DMS79 treated with DMSO at 0.1 percent for 48 hours (cell line): ENCODE measurements around the gene FAM107B.

Experiments used
- DNase-seq: peaks from one replicate; lab custom pipeline; 2025; lab: John Stamatoyannopoulos, UW

Gene FAM107B

GRCh38 chr10:14556285-14556956 is 218.3 kb downstream of the FAM107B start:
- DNase-seq: no peak

DNA sequence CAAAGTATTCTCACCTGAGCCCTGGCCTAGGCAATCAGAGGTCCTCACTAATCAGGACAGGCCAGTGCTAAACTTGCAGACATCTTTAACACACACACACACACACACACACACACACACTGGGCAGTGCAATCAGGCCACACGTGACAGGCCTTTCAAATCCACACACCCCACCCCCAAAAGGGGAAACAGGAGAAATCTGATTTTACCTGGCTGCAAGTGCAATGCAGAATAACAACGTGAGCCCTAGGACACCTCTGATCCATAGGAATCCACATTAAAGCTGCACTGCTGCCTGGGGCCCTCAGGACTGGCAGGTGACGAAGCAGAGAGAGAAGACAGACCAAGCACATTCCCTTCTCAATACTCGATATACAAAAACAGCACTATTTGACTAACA is 218.9 kb downstream of the FAM107B start:
- DNase-seq: no peak

- DNase-seq: no peak
Measured at GRCh38 chr10:14554491-14555205, 220.0 kb downstream of the FAM107B start.

DNA sequence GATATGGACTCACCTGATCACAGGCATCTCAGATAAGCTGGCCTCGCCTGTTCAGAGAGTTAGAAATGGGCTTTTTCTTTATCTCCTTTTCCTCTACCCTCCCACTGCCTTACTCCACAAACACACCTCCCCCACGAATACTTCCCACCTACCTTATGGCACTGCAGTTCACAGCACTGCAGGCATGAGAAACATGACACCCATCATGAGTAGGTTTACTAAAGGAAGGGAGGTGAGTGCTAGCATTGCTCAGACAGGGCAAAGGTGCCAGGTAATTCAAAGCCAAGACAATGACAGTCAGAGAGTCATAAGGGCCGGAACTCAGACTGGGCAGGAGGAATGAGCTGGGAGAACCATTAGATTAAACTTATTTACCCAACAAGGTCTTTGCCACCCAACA is 220.6 kb downstream of the FAM107B start:
- DNase-seq: no peak

DNA sequence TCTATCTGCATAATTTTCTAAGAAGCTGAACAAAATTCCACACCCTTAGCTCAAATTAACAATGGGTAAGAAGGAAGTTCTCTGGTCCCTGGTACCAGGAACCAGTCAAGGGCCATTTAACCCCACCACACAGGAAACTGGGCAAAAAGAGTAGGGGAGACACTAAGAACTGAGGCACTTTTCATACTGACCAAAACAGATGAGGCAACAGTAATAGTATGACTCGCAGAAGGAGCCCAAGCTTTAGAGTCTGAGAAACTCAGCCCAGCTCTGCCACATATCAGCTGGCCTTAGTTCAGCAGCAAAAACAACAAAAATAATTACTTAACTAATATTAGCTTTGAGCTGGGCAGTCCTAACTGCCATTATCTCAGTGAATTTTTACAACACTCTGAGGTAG is 221.2 kb downstream of the FAM107B start:
- no peak for DNase-seq

GRCh38 chr10:14552015-14552414 is 222.7 kb downstream of the FAM107B start:
- DNase-seq: no peak

GRCh38 chr10:14550471-14550981 is 224.2 kb downstream of the FAM107B start:
- DNase-seq: no peak

DNA sequence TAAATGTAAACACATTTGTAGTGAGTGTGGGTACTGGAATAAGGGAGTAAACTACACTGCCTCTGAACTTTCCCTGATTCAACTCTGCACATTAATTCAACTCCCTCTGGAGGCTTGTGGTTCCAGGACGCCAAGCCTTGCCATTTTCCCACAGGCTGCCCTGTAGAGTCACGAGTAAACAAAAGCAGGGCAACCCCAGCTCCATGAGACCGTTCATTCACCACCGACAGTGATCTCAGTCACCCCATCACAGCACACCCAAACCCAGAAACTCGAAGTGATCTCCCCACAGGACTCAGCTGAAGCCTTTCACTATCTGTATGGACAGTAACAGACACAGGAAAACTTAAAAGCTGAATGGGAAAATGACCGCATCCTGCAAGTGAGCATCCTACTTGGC is 225.2 kb downstream of the FAM107B start:
- DNase-seq: no peak

DNA sequence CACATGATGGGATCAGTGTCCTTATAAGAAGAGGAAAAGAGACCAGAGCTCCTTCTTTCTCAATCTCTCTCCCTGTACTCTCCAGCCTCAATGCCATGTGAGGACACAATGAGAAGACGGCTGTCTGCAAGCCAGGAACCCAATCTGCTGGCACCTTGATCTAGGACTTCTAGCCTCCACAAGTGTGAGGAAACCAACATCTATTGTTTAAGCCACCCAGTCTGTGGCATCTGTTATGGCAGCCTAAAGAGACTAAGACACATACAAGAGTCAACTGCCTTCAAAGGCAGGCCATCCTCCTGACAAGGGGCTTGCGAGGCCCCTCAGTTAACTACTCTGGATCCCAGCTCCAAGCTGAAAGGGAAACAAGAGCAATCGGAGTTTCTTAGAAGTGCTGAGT is 225.7 kb downstream of the FAM107B start:
- no peak for DNase-seq

- no peak for DNase-seq
Measured at GRCh38 chr10:14548474-14548873, 226.2 kb downstream of the FAM107B start.

DNA sequence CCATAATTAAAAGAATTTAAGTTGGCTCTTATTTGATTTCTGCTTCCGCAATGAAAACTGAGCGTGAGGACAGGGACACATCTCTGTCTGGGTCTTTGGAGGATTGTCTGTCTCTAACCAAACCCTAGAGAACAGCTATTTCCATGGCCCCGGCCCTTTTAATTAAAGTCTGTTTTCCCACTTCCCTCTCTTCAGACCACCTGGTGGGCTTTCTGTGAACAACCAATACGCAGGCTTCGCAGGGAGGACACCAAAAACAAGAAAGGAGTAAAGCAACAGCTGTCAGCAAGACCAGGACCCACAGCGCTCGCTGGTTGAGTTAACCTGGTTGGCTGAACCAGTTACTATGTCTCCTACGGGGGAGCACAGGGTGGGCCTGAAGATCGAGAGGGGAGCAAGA is 226.9 kb downstream of the FAM107B start:
- DNase-seq: no peak

DNA sequence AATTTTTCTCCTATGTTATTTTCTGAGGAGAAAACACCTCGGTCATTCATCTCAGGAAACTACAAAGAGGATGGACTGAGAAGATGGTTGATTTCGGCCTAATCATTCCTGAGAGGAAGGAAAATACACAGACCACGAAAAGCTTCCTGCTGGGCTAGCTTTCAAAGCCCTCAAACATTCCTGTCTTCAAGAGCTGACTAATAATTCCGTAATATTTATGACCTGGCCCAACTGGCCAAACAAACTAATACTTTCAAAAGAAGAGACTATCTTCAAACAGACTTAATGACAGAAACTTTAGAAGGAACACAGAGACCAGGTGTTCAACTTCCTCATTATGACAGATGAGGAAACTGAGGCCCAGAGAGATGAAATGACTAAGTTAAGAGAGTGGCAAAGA is 228.9 kb downstream of the FAM107B start:
- no peak for DNase-seq

GRCh38 chr10:14543904-14544210 is 230.8 kb downstream of the FAM107B start:
- DNase-seq: no peak

DNA sequence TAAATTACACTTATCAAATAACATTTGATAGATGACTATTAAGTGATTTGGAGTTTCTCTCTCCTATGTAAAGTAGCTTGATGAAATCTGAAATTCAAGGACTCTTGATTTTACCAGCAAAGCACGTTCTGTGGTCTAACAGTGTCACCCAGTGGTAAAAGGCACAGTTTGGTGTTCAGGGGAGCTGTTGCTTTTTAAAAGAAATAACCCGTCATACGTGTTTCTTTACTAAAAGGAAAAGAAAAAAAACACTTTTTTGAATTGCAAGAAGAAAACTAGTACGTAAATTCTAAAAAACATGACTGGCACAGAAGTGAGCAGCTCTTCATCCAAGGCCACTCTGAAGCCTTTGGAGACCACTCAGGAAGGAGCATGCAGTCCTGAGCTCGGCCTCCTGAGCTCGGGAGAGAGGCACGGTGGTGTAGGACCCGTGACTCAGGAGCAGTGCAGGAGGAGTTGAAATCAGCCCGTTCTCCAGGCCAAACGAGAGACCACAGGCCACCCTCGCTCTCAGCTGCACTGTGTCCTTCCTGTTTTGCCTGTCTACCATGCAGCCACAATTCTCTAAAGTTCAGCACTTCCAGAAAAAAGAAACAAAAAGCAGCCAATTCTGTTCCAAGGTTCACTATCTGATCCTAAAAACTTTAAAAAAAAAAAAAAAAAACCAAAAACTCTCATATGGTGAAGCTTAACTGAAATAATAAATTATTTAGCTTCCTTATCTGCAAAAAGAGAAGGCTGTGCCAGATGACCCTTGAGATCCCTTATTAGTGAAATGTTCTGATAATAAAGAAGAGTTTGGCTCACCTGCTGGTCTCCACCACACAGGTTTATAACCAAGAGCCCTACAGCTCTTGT is 231.4 kb downstream of the FAM107B start:
- no peak for DNase-seq

- no peak for DNase-seq
Measured at GRCh38 chr10:14541379-14541778, 233.3 kb downstream of the FAM107B start.

GRCh38 chr10:14540611-14541010 is 234.1 kb downstream of the FAM107B start:
- DNase-seq: no peak

- no peak for DNase-seq
Measured at GRCh38 chr10:14540062-14540461, 234.6 kb downstream of the FAM107B start.

GRCh38 chr10:14539176-14539575 is 235.5 kb downstream of the FAM107B start:
- no peak for DNase-seq

DNA sequence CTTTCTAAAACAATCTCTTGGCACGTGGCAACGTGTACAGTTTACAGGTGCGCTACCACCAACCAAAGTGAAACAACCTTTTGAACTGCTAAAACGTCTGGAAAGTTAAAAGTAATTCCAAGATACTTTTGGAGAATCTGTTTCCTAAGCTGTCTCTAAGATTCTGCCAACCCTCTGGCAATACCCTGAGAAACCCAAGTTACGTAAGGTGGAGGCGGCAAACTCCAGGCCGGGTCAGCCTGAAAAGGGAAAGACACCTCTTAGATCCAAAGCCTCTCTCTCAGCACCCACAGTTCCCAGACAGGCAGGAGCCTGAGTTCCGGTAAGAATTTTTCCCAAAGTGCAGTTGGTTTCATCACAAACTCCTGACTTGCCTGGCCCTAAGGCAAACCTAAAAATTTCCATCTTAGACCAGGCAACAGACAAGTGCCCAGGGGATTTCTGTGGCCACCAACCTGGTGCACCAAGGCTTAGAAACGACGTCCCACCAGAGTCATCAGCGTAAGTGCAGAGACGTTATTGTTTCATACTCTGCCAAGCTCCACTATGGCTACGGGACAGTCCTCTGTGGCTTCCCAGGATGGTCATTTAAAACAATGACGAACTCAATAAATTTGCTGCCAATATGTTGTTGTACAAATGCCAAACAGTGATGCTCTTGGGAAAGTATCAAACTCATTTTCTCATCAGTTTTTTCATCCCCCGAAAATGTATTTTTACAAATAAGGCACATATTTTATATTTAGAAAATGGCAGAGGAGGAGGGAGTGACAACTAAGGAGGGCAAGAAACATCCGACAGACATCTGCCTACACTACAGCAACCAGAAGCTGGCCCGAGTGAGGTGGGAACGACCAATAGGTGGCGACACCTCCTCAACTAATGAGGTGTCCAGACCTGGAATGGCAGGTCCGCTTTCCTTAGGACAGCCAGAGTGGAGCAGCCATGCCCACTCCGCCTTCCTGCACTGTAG is 238.2 kb downstream of the FAM107B start:
- DNase-seq: no peak

DNA sequence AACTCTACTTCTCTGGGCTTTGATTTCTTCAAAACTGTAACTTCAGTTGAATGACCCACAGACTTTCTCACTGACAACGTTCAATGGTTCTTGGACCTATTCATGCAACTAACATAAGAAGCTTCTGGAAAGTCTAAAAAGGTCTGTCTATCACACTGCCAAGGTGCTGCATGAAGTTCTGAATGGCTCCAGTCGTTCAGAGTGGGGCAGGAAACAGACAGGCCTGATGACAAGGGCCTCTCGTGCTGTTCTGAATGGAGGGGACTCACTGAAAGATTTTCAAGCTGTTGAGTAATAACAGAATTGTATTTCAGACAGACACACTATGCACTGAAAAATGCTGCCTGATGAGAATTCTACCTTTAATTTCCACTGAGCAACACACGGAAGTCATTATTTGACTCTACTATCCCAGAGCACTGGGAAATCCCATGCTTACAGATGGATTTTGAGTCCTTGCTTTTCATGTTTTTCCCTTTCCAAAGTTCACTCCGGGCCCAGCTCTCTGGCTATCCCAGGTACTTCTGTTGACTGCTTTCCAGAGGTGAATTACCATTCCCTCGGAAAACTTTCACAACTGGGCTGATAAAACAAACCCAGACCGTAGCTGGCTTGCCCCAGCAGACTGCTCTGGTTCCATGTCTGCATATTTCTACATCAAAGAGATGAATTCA is 239.1 kb downstream of the FAM107B start:
- DNase-seq: no peak

DNA sequence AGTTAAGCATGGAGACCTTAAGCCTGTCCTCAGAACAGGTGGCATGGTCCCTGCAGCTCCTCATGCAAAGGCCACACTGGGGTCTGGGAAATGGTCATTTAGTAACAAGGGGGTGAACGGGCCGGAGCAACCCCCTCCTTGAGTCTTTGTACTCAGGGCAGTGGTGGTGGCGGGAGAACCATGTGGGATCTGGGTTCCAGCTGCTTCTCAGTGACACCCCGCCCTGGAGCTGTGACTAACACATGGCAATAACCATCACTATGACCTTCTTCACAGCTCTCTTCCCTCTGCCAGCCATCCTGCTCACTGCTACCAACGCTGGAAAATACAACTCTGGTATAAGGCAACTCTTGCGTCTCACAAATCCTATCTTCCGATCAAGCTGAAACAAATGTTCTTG is 240.5 kb downstream of the FAM107B start:
- DNase-seq: no peak
